SH-SY5Y (cell line): Measurements from ENCODE around the gene FANCD2OS.

Experiments used
- GATA2 ChIP-seq: IDR thresholded peaks from 2 replicates; pipeline ENCODE4 v1.6.1; 2011; ENCODE audit warnings: mild to moderate bottlenecking, low read depth, low read length
- GATA3 ChIP-seq: IDR thresholded peaks from 2 replicates; pipeline ENCODE4 v1.6.1; 2011; ENCODE audit warnings: low read depth, mild to moderate bottlenecking, low read length, moderate library complexity

GRCh38 chr3:10081871-10082270 is 26.2 kb downstream of the FANCD2OS start:
- TF ChIP-seq GATA2 (no peak), GATA3 (no peak)
